Endothelial cell of umbilical vein (primary cell): ENCODE results near the gene CORO7. TPM values are rescaled to one million over a fixed set of nuclear protein-coding genes. Genes with fewer than 3 reads are reported as not detected.

Source experiments
- BruUV-seq: library from RNA; stranded (reverse); fragments of 400-500 nt; replicated peaks from 2 replicates; lab custom pipeline; 2021; lab: Mats Ljungman, UMichigan
- CTCF ChIA-PET: fragments of 300-600, 350-600 bp; sonication (Branson Sonifier 250); formaldehyde crosslinking; loops from one replicate; lab custom pipeline; 2021; ENCODE audit warnings: antibody characterized with exemption, inconsistent platforms; lab: Charles Lee
- POLR2A ChIA-PET: fragments of 300-600, 350-600 bp; sonication (Branson Sonifier 250); formaldehyde crosslinking; loops from one replicate; lab custom pipeline; 2021; ENCODE audit warnings: antibody characterized with exemption, inconsistent platforms; lab: Charles Lee
- DNase-seq: peaks from one replicate; pipeline ENCODE4 v3.0.0-alpha.2; 2011; ENCODE audit warnings: low read depth, low spot score
- FAIRE-seq: peaks from 2 replicates; lab custom pipeline; 2011; peaks lifted over from hg19 to GRCh38; lab: Jason Lieb, UNC
- H2AFZ ChIP-seq: 2 replicates; pipeline ENCODE4 v1.6.0; 2012; ENCODE audit warnings: low read depth, low read length, control low read depth, inconsistent platforms
- H3K27ac ChIP-seq: 2 replicates; pipeline ENCODE4 v1.5.1; 2011; ENCODE audit warnings: low read depth, mild to moderate bottlenecking, control low read depth, low read length, moderate library complexity; ENCODE audit not compliant: insufficient read depth
- H3K27me3 ChIP-seq, 2 experiments: 2 replicates each; pipeline versions ENCODE4 v1.6.0 to v1.6.1; 2011; ENCODE audit warnings: low read length in 2 of 2, mixed read lengths in 1 of 2; ENCODE audit not compliant: control insufficient read depth in 2 of 2, insufficient read depth in 2 of 2
- H3K36me3 ChIP-seq, 2 experiments: 2 replicates in 1 of 2; 3 replicates in 1 of 2; pipeline ENCODE4 v1.5.1; 2011; ENCODE audit warnings: low read length in 2 of 2, mild to moderate bottlenecking in 1 of 2, moderate library complexity in 1 of 2; ENCODE audit not compliant: control insufficient read depth in 2 of 2, insufficient read depth in 2 of 2; ENCODE audit errors: extremely low read depth in 1 of 2
- H3K4me1 ChIP-seq: 3 replicates; pipeline ENCODE4 v1.5.1; 2011; ENCODE audit warnings: mild to moderate bottlenecking, low read length; ENCODE audit not compliant: control insufficient read depth, insufficient read depth; ENCODE audit errors: extremely low read depth
- H3K4me2 ChIP-seq: 2 replicates; pipeline ENCODE4 v1.6.1; 2011; ENCODE audit warnings: low read length, control low read depth, mixed read lengths; ENCODE audit not compliant: insufficient read depth
- H3K4me3 ChIP-seq, 3 experiments: fragments of 200-600 bp in 1 of 3; sonication (generic), shearing (Covaris generic) in 1 of 3; replicated peaks in 1 of 3; 2 replicates each; pipeline ENCODE4 v1.5.1; 2011 to 2016; ENCODE audit warnings: control low read depth in 3 of 3, low read length in 3 of 3, mild to moderate bottlenecking in 2 of 3, inconsistent platforms in 1 of 3, low read depth in 1 of 3, moderate library complexity in 1 of 3; ENCODE audit not compliant: insufficient read depth in 1 of 3
- H3K79me2 ChIP-seq: 2 replicates; pipeline ENCODE4 v1.6.0; 2012; ENCODE audit warnings: low read length, inconsistent platforms; ENCODE audit not compliant: control insufficient read depth, insufficient read depth
- H3K9ac ChIP-seq: replicated peaks from 2 replicates; pipeline ENCODE3; 2011; ENCODE audit warnings: low read length, control low read depth; ENCODE audit not compliant: insufficient read depth; ENCODE audit errors: extremely low read depth
- H3K9me1 ChIP-seq: replicated peaks from 3 replicates; pipeline ENCODE4 v1.6.0; 2011; ENCODE audit warnings: mild to moderate bottlenecking, low read length; ENCODE audit not compliant: control insufficient read depth, insufficient read depth; ENCODE audit errors: extremely low read depth
- H3K9me3 ChIP-seq: replicated peaks from 2 replicates; pipeline ENCODE4 v1.5.1; 2012; ENCODE audit warnings: low read length, inconsistent platforms; ENCODE audit not compliant: control insufficient read depth, insufficient read depth
- H4K20me1 ChIP-seq: replicated peaks from 2 replicates; pipeline ENCODE3; 2011; ENCODE audit warnings: mild to moderate bottlenecking, low read length; ENCODE audit not compliant: control insufficient read depth, insufficient read depth; ENCODE audit errors: extremely low read depth
- CTCF ChIP-seq, 2 donors: IDR thresholded peaks; 1 replicate in 1 of 2; 2 replicates in 1 of 2; pipeline ENCODE4 v1.5.1; 2011; ENCODE audit warnings: low read length in 2 of 2, mild to moderate bottlenecking in 2 of 2, moderate library complexity in 2 of 2, control low read depth in 1 of 2, inconsistent platforms in 1 of 2, low read depth in 1 of 2; ENCODE audit not compliant: insufficient read depth in 1 of 2; ENCODE audit errors: extremely low read depth in 1 of 2
- EZH2 ChIP-seq: IDR thresholded peaks from 2 replicates; pipeline ENCODE4 v1.6.1; 2012; ENCODE audit warnings: borderline replicate concordance, low read depth, mild to moderate bottlenecking, moderate library complexity, low read length, inconsistent platforms; ENCODE audit not compliant: severe bottlenecking
- FOS ChIP-seq: IDR thresholded peaks from 2 replicates; pipeline ENCODE4 v1.6.1; 2011; ENCODE audit warnings: mild to moderate bottlenecking, low read length, moderate library complexity, borderline replicate concordance; ENCODE audit not compliant: insufficient read depth
- GATA2 ChIP-seq: IDR thresholded peaks from 2 replicates; pipeline ENCODE4 v1.7.0; 2011; ENCODE audit warnings: low read depth, mild to moderate bottlenecking, moderate library complexity, mixed read lengths, low read length; ENCODE audit not compliant: insufficient read length, insufficient read depth
- JUN ChIP-seq: IDR thresholded peaks from 2 replicates; pipeline ENCODE4 v1.6.1; 2011; ENCODE audit warnings: borderline replicate concordance, low read depth; ENCODE audit not compliant: insufficient read length, insufficient read depth
- MYC ChIP-seq: IDR thresholded peaks from one replicate; pipeline ENCODE4 v1.6.1; 2011; ENCODE audit warnings: mild to moderate bottlenecking, low read depth, low read length
- POLR2A ChIP-seq: IDR thresholded peaks from 2 replicates; pipeline ENCODE4 v1.6.1; 2012; ENCODE audit warnings: low read depth, mild to moderate bottlenecking, control low read depth, low read length
- POLR2AphosphoS5 ChIP-seq: IDR thresholded peaks from 2 replicates; pipeline ENCODE4 v1.6.1; 2012; ENCODE audit warnings: low read depth, mild to moderate bottlenecking, control low read depth, low read length, moderate library complexity; ENCODE audit not compliant: insufficient read depth
- dilution Hi-C: fragments of 300-500 bp; cut with MboI; formaldehyde crosslinking; loops from one replicate; pipeline ENCODE4 v1.15.0; 2019; ENCODE audit warnings: low sequenced_read_pairs; ENCODE audit not compliant: extremely low pct_ligation_motif_present
- intact Hi-C: fragments of 100-400 bp; cut with micrococcal nuclease; formaldehyde crosslinking; loops from one replicate; pipeline ENCODE4 v1.10.0; 2022
- polyA plus RNA-seq, 4 experiments: library from polyadenylated mRNA; depleted of rRNA in 3 of 4; stranded (reverse) in 3 of 4; unstranded in 1 of 4; fragments of >200 nt; gene quantifications; 2 replicates each; pipeline versions ENCODE4 v1.2.1 to v1.2.3, GENCODE V29; 2011 to 2012; ENCODE audit warnings: missing spikeins in 1 of 4
- total RNA-seq: library from RNA; stranded (reverse); gene quantifications from 2 replicates; pipeline ENCODE4 v1.2.3, GENCODE V29; 2021
- TF ChIP-seq, protein P1 (sequence below): IDR thresholded peaks from 2 replicates; pipeline ENCODE4 v1.6.1; 2011; ENCODE audit not compliant: insufficient read depth, insufficient read length

CORO7 gene
- total and polyA plus RNA-seq, 2 donors (not counting 3 experiments of a cell fraction or from before 2014, with no cell fraction given): 42.5 to 72.3 TPM

DNA sequence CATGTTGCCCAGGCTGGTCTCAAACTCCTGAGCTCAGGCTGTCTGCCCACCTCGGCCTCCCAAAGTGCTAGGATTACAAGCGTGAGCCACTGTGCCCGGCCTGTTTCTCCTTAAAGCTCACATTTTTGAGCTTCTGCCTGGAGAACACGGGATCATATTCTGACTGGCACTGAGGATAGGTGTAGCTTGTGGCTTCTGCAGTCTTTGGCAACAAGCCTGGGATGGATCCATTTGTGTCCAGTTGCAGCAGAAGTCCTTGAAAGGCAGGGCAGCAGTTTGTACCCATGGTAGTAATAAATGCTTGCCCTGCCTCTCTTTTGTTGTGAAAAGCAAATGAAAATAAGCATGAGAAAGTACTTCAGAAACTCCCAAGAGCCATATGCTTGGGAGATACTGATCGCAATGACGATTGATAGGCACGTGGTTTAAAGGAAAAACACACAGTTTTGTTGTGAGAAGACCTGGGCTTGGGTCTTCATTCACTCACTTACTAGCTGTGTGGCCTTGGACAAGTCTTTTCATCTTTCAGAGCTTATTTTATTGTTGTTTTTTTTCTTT lies 3.1 kb upstream of the CORO7 start:
- no peak for TF ChIP-seq POLR2AphosphoS5
- TF ChIP-seq CTCF (IDR thresholded peaks at IDR 0.05; ENCODE audit: extremely low read depth in 1 of 2, insufficient read depth in 1 of 2, low read depth in 1 of 2, low read length in 2 of 2): no peak
- TF ChIP-seq, protein P1, sequence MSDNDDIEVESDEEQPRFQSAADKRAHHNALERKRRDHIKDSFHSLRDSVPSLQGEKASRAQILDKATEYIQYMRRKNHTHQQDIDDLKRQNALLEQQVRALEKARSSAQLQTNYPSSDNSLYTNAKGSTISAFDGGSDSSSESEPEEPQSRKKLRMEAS: no peak
- TF ChIP-seq MYC: no peak
- no peak for TF ChIP-seq EZH2
- no peak for TF ChIP-seq FOS
- no peak for TF ChIP-seq GATA2
- TF ChIP-seq JUN: no peak
- TF ChIP-seq POLR2A: no peak
- H3K9me3 ChIP-seq: no peaks in the 10 kb centered on the region
- H4K20me1 ChIP-seq: no peaks in the 10 kb centered on the region
- CTCF ChIA-PET: interaction anchor here (8.4 kb wide), 1 partner anchor 16 kb away, joined by 79 read pairs; no protein-coding TSS in a partner anchor
- no peak overlapping the region for H3K4me2 ChIP-seq
- dilution Hi-C loops (no loop called here), intact Hi-C loops (no loop called here)
- no peak for FAIRE-seq
- POLR2A ChIA-PET: no interaction called here
- no peak overlapping the region for H2AFZ ChIP-seq
- BruUV-seq: no TSS peak
- no peaks in the 10 kb centered on the region for H3K27me3 ChIP-seq
- peaks cover 15% of the 10 kb centered on the region for H3K79me2 ChIP-seq
- H3K4me1 ChIP-seq: peaks cover 9% of the 10 kb centered on the region
- H3K36me3 ChIP-seq: no peaks in the 10 kb centered on the region
- H3K9ac ChIP-seq: no peak overlapping the region
- no peak for DNase-seq
- H3K9me1 ChIP-seq: no peaks in the 10 kb centered on the region
- H3K27ac ChIP-seq: no peak overlapping the region
- no peak overlapping the region for H3K4me3 ChIP-seq
